HG02642 (cell line): ENCODE measurements around the gene AMH.
"Not testable (repeated sequence)": the region's sequence is repeated elsewhere in the genome, so short reads cannot be mapped to it uniquely, and the experiment has no call there.

ENCODE experiments used
- ATAC-seq: cut with Tn5 transposase; IDR thresholded peaks from one replicate; pipeline ENCODE4 v1.9.1; 2021; ENCODE audit warnings: mild to moderate bottlenecking; ENCODE audit not compliant: unreplicated experiment, poor library complexity

Gene AMH

DNA sequence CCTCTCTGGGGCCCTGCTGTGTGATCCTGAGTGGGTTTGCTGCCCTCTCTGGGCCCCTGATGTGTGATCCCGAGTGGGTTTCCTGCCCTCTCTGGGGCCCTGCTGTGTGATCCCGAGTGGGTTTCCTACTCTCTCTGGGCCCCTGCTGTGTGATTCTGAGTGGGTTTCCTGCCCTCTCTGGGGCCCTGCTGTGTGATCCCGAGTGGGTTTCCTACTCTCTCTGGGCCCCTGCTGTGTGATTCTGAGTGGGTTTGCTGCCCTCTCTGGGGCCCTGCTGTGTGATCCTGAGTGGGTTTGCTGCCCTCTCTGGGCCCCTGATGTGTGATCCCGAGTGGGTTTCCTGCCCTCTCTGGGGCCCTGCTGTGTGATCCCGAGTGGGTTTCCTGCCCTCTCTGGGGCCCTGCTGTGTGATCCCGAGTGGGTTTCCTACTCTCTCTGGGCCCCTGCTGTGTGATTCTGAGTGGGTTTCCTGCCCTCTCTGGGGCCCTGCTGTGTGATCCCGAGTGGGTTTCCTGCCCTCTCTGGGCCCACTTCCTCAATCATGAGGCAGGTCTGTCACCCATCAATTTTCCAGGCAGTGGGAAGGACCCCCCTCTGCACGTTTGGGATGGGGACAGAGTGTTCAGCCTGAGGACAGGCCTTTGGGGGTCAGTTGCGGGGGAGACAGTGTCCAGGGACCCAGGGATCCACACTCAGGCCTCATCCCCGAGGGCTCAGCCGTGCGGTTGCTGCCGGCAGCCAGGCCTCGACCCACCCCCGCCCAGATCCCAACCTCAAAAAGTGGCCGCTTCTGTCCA, 32.3 kb downstream of the AMH start:
- not testable (repeated sequence) for ATAC-seq

DNA sequence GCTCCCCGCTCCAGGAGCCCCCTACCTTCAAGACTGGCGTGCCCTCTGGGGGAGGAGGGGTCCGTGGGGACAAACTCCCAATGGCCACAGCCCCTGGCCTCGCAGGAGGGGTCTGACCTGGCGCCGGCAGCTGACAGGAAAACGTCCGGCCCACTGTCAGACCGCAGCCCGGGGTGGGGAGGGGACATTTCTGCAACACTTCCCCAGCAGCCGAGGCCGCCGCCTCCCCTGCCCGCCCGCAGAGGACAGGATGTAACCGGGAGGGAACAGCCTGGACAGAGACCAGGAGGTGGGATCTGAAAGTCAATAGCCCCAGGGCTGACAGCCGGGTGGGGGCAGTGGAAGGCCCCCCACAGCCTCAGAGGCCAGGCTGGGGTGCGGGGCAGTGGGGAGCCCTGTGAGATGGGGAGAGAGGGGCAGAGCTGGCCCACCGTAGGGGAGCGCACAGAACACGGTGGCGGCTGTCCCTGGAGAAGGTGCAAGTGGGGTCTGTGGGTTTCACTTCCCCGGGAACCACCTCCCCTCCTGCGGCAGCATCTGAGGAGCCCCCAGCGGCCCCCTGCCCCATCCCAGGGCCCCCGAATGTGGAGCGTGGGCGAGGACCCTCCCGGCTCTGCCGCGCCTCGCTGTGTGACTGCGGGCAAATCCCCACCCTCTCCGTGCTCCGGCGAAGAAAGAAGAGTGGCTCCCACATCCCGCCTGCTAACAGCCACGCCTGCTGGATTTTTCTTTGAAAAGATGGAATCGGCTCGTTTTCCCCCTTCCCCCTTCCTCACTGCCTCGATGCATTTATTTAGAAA, 33.1 kb downstream of the AMH start, which contains the start of gene PEAK3:
Gene PEAK3, minus strand, starts transcription at position 114 of the 800 bp plus-strand sequence. CDS start 1,244 bp downstream, outside the sequence.
- ATAC-seq, result no peak

DNA sequence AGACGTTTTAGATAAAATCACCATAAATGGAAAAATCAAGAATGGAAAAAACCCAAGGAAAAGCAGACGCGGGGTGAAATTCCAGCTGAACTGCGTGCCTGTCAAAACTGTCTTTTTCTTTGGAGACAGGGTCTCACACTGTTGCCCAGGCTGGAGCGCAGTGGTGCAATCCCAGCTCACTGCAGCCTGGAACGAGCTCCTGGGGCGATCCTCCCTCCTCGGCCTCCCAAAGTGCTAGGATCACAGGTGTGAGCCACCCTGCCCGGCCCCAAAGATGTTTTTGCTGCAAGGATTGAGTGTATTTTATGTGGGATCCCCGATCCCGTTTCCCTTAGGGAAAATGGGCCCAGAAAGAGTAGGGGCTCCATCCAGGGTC, 33.7 kb downstream of the AMH start:
- ATAC-seq, result no peak

DNA sequence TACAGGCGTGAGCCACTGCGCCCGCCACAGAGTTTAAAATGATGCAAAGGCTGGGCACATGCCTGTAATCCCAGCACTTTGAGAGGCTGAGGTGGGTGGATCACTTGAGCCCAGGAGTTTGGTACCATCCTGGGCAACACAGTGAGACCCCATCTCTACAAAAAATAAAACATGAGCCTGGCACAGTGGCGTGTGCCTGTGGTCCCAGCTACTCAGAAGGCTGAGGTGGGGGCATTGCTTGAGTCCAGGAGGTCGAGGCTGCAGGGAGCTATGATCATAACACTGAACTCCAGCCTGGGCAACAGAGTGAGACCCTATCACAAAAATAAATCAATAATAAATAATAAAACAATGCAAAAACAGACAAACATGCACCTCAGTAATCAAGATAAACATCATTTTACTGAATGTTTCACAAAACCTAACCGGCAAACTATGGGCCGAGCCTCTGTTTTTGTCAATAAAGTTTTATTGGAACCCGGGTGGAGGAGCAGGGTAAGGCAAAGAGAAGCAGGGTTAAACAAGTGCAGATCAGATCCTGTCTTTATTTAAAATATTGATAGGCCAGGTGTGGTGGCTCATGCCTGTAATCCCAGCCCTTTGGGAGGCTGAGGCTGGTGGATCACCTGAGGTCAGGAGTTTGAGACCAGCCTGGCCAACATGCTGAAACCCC, 34.8 kb downstream of the AMH start:
- no peak for ATAC-seq

DNA sequence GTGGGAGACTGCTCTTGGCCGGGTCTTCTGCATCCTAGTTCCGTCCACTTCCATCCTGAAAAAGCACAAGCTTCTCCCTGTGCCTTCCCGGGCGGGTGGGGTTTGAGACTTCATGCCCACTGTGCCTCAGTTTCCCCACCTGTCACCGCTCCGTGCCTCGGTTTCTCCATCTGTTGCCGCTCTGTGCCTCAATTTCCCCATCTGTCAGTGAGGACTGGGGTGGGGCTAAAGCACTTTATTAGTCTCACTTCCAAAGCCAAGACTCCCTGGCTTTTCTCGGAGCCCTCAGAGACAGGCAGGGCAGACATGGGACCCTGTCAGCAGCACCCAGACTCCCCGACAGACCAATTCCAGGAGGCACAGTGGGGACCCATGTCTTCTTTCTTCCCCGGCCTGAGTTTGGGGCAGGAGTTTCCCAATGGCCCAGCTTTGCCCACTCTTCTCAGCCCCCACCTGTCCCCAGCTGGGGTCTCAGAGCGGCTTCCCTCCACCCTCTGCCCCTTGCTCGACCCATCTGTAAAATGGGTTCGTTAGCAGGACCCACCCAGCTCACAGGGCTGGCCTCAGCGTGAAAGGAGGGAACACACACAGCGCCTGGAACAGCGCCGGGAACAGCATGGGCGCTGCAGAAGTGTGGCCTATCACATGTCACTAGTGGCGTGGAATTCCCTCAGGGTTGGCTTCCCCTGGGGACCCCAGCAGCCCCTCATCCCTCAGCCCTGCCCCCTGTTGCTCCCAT, 37.4 kb downstream of the AMH start:
- no peak for ATAC-seq

DNA sequence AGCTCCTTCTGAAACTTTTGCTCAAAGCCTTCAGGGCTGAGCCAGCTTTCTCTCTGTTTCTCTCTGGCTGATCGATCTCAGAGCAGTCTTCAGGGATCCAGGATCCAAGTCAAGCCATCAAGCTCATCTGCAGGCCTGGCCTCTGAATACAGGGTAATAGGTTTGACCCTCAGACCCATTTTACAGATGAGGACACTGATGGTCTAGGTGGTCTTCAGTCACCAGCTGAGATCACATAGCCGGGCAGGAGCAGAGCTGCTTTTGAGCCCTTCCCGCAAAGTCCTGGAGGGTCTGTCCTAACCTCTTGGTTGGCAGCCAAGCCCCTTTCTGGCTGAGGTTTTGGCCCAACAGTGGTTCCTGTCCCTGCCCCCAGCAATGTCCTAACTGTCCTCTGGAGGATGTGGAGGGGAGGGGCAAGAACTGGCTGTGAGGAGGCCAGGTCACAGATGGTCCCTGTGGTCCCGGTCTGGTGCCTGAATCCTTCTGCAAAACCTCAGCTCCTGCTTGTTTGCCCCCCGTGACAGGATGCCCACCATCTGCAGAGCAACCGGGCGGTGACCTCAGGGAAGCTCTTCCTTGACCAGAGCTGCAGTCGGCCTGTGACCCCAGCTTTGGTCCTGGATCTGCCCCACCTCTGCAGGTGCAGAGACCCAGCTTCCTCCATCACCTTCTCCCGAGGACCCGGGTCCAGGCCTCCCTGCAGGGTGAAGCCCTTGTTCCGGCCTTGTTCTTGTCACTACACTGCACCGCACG, 38.6 kb downstream of the AMH start:
- ATAC-seq, result no peak

DNA sequence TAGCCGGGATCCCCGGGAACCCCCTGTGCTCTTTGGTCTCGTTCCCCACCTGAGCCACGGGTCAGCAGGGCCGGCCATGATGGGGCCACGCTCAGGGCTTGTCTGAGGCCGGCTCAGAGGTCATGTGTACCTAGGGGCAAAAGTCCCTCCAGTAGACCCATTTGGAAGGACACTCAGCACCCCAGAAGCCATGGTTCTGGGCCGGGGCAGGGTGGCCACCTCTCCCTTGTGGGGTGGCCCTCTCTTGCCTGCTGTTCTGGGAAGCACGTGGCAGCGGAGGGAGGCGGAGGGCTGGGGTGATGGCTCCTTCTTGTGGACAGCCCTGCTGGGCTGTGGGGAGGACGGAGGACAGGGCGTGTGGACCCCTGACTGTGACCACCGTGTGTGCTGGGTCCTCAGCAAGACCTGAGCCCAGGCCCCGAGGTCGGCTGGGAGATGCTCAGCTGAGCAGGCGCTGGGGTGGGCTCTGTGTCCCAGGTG, 39.3 kb downstream of the AMH start:
- ATAC-seq, result no peak

DNA sequence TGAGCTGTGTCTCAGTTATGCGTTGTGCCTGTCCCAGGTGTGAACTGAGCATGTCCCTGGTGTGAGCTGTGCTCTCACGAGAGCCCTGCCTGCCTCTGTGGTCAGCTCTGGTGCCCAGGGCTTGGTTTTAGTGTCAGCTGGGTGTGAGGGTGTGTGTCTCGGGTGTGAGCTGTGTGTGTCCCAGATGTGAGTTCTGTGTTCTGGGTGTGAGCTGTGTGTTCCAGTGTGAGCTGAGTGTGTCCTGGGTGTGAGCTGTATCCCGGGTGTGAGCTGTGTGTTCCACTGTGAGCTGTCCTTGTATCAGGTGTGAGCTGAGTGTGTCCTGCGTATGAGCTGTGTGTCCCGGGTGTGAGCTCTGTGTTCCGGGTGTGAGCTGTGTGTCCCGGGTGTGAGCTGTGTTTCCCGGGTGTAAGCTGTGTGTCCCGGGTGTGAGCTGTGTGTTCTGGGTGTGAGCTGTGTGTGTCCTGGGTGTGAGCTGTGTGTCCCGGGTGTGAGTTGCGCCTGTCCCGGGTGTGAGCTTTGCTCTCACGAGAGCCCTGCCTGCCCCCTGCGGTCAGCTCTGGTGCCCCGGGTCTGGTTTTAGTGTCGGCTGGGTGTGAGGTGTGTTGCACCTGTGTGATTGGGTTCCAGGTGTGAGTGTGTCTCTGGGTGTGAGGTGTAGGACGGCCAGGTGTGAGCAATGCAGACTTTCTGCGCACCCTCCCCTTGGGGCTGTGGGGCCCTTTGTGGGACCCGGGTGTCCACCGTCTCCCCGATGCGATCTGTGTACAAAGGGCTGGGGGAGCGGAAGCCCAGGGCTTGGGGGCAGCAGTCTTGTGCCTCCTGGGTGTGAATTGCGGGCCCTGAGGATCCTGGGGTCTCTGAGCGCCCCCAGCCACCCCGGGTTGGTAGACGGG, 39.9 kb downstream of the AMH start:
- no peak for ATAC-seq

DNA sequence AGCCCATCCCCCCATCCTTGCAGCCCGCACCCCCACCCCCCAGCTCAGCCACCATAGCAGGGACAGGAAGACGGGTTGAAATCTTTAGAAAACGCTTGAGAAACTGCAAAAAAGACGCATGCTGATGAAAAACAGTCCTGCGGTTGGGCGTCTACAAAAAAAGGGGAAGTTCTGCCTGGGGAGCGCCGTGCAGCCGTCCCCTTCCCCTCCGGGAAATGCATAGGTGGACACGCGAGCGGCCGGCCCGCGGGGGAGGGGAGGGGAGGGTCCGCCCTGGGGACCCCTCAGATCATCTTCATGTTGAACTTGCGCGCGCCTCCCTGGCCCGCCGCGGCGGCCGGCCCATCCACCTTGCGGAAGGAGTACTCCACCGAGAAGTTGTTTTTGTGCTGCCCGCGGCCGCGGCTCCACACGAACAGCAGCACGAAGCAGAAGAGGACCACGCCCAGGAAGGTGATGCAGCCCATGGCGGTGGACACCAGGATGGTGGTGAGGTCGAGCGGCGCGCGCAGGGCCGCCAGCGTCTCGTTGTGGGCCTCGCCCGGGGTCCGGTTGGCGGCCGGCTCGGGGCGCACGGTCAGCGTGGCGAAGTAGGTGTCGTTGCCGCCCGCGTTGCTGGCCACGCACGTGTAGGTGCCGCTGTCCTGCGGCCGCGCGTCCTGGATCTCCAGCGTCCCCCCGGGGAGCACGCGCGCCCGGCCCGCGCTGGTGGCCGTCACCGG, 40.8 kb downstream of the AMH start:
- ATAC-seq, result no peak

DNA sequence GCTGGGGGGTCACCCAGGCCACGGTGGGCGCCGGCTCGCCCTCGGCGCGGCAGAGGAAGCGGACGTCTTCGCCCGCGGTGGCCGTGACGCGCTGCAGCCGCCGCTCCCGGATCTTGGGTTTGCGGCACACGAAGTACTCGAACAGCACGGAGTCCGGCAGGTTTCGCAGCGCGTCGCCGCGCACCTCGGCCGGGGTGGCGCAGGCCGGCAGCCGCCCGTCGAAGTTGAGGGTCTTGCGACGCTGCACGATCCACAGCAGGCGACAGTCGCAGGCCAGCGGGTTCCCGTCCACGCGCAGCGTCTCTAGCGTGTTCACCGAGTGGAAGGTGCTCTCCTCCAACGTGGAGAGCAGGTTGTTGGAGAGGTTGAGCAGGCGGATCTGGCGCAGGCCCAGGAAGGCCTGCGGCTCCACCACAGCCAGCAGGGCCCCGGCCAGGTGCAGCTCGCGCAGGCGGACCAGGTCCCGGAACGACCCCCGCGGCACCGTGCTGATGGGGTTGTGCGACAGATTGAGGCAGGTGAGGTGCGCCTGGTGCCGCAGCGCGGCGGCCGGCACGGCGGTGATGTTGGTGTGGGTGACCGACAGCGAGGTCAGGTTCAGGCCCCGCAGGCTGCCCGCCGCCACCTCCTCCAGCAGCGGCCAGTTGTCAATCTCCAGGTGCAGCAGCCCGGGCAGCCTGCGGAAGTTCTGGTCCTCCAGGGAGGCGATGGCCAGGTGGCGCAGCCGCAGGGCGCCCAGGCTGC, 41.5 kb downstream of the AMH start:
- ATAC-seq, result no peak

DNA sequence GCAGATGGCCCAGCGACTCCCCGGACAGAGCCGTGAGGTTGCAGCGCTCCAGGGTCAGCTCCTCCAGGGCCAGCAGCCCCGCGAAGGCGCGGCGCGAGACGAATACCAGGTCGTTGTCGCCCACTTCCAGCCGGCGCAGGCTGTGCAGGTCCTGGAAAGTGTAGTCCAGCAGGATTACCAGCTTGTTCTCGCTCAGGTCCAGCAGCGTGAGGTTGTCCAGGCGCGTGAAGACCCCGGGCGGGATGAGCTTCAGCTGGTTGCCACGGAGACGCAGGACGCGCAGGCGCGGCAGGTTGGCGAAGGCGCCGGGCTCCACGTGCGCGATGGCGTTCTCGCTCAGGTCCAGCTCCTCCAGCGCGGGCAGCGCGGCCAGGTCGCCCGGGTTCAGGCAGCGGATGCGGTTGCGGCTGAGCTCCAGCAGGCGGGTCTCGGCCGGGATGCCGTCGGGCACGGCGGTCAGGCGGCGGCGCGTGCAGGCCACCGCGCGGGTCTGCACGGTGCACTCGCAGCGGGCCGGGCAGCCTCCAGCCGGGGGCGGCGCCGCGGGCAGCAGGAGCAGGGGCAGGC, 42.1 kb downstream of the AMH start:
- ATAC-seq, result no peak

DNA sequence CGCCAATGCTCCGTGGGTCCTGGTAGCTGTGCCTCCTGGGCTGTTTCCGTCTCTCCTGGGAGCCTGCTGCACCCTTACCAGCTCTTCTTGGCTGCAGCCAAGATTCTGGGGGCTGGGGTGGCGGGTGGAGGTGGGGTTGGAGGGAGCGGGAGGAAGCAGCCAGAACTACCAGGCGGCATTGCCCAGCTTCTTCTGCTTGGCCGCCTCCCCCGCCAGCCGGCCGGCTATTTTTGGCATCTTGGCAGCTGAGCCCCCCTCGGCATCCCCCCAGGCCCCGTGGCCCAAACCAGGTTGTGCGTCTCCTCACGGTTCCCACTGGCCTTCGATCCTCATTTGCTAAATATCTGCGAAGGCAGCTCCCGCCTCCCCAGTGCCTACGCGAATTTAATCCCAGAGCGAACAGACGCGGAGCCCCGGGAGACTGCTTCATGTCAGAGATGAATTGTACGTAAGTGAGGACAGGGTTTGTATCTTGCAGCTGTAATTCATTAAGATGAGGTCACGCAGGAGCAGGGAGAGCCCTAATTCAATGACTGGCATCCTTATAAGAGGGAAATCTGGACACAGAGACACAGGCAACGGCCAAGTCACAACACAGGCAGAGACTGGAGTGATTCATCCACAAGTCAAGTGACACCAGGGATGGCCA, 45.7 kb downstream of the AMH start:
- no peak for ATAC-seq

DNA sequence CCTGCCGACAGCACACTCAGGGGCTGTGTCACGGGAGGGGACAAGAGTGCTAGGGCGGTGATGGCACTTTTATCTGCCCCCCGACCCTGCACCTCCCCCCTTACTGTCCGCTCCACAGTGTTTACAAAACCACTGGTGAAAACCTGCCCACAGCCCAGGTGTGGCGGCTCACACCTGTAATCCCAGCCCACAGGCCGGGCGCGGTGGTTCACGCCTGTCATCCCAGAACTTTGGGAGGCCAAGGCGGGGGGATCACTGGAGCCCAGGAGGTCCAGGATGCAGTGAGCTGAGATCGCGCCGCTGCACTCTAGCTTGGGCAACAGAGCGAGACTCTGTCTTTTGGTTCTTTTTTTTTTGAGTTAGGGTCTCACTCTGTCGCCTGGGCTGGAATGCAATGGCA, 47.0 kb downstream of the AMH start:
- ATAC-seq, result no peak

DNA sequence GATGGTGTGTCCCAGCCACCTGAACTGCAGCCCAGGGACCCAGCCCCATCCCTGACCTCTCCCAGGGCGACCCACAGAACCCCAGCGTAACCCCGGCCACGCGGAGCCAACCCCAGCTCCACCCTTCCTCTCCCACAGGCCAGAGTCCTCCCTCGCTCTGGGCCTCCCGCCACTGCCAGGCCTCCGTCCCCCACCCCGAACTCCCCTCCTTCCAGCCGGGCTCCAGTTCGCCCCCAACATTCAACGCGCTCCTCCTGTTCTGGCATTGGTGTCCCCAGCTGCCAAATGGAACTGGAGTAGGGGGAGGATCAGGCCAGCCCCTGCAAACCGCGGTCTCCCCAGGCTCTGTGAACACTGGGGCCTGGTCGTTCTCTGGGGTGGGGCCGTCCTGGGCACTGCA, 51.4 kb downstream of the AMH start:
- ATAC-seq, result no peak
